Smooth muscle cell (in vitro differentiated cells): ENCODE measurements around the gene OBSCN. TPM values are rescaled to one million over a fixed set of nuclear protein-coding genes. Genes with fewer than 3 reads are reported as not detected.
A peak's percentile ranks its signal among the peaks of the same experiment; 100 is the strongest.

ENCODE experiments used
- DNase-seq: peaks from one replicate; lab custom pipeline; 2025; ENCODE audit not compliant: unreplicated experiment; lab: John Stamatoyannopoulos, UW
- H2AFZ ChIP-seq: fragments of 200-600 bp; sonication (generic); 2 replicates; pipeline ENCODE4 v1.6.0; 2016; ENCODE audit warnings: antibody characterized with exemption, low read depth, mild to moderate bottlenecking
- H3F3A ChIP-seq: fragments of 200-600 bp; sonication (generic); 2 replicates; pipeline ENCODE4 v1.6.0; 2017; ENCODE audit warnings: antibody characterized with exemption, low read depth
- H3K27ac ChIP-seq: fragments of 200-600 bp; sonication (generic); 2 replicates; pipeline ENCODE4 v1.5.1; 2016; ENCODE audit warnings: low read depth, mild to moderate bottlenecking
- H3K27me3 ChIP-seq: fragments of 200-600 bp; sonication (generic); 2 replicates; pipeline ENCODE4 v1.6.1; 2016; ENCODE audit warnings: low read depth, mild to moderate bottlenecking
- H3K36me3 ChIP-seq: fragments of 200-600 bp; sonication (generic); 2 replicates; pipeline ENCODE4 v1.5.1; 2016; ENCODE audit warnings: low read depth
- H3K4me1 ChIP-seq: fragments of 200-600 bp; sonication (generic); 2 replicates; pipeline ENCODE4 v1.5.1; 2016; ENCODE audit warnings: low read depth
- H3K4me2 ChIP-seq: fragments of 200-600 bp; sonication (generic); 2 replicates; pipeline ENCODE4 v1.6.0; 2016; ENCODE audit warnings: mild to moderate bottlenecking
- H3K4me3 ChIP-seq: fragments of 200-600 bp; sonication (generic); 2 replicates; pipeline ENCODE4 v1.5.1; 2016; ENCODE audit warnings: mild to moderate bottlenecking
- H3K79me2 ChIP-seq: fragments of 200-600 bp; sonication (generic); 2 replicates; pipeline ENCODE4 v1.6.0; 2016; ENCODE audit warnings: low read depth, mild to moderate bottlenecking
- H3K9ac ChIP-seq: fragments of 200-600 bp; sonication (generic); 2 replicates; pipeline ENCODE4 v1.6.0; 2016; ENCODE audit warnings: low read depth
- H3K9me3 ChIP-seq: fragments of 200-600 bp; sonication (generic); replicated peaks from 2 replicates; pipeline ENCODE4 v1.5.1; 2016; ENCODE audit warnings: low read depth
- H4K20me1 ChIP-seq: fragments of 200-600 bp; sonication (generic); 2 replicates; pipeline ENCODE4 v1.6.0; 2016; ENCODE audit warnings: low read depth
- CTCF ChIP-seq: fragments of 200-600 bp; sonication (generic); IDR thresholded peaks from 2 replicates; pipeline ENCODE4 v1.5.1; 2017; ENCODE audit warnings: borderline replicate concordance, mild to moderate bottlenecking, antibody characterized with exemption; ENCODE audit not compliant: insufficient read depth, poor library complexity, severe bottlenecking
- WGBS: methylation state at CpG from one replicate; pipeline ENCODE4 v1.1.7; 2016; ENCODE audit warnings: low lambda C conversion rate; 5-methylcytosine and 5-hydroxymethylcytosine counted together
- polyA plus RNA-seq: library from polyadenylated mRNA; unstranded; fragments of >200 nt; fragmentation: Nextera tagmentation; extraction: Ambion mirVana; gene quantifications from 2 replicates; pipeline ENCODE4 v1.2.1, GENCODE V29; 2016
- total RNA-seq: library from RNA; depleted of rRNA; stranded (reverse); fragments of >200 nt; gene quantifications from 2 replicates; pipeline ENCODE4 v1.2.3, GENCODE V29; 2014

The OBSCN gene
- total and polyA plus RNA-seq, 2 experiments from 2014 or later, result 3.8 to 10.6 TPM

- no peaks in the 10 kb centered on the region for H3K4me1 ChIP-seq
- no peaks in the 10 kb centered on the region for H3K79me2 ChIP-seq
- no peak overlapping the region for H3K27ac ChIP-seq
- no peak overlapping the region for H3K4me3 ChIP-seq
- no peaks in the 10 kb centered on the region for H3K27me3 ChIP-seq
- WGBS, result 99% methylated on average over 9 of the region's 13 CpGs
- H2AFZ ChIP-seq, result no peak overlapping the region
- no peak overlapping the region for H3K9ac ChIP-seq
- TF ChIP-seq CTCF, result no peak
- no peaks in the 10 kb centered on the region for H3K36me3 ChIP-seq
- DNase-seq, result no peak
- H4K20me1 ChIP-seq, result peaks cover 8% of the 10 kb centered on the region
- no peak overlapping the region for H3K4me2 ChIP-seq
- no peaks in the 10 kb centered on the region for H3F3A ChIP-seq
- no peaks in the 10 kb centered on the region for H3K9me3 ChIP-seq
These were observed 7.8 kb downstream of the OBSCN start for GRCh38 chr1:228215663-228216116.

GRCh38 chr1:228216371-228217320 is 8.8 kb downstream of the OBSCN start:
- no peak for TF ChIP-seq CTCF
- 97% methylated on average over 53 of the region's 53 CpGs for WGBS
- H3K4me2 ChIP-seq, result no peak overlapping the region

GRCh38 chr1:228217551-228218344 is 9.9 kb downstream of the OBSCN start:
- Histone ChIP-seq H4K20me1 (peaks cover 8% of the 10 kb centered on the region), H3K4me2 (no peak overlapping the region), H2AFZ (no peak overlapping the region), H3K36me3 (no peaks in the 10 kb centered on the region), H3K27ac (no peak overlapping the region), H3K9ac (no peak overlapping the region), H3K79me2 (no peaks in the 10 kb centered on the region), H3F3A (no peaks in the 10 kb centered on the region), H3K4me1 (no peaks in the 10 kb centered on the region), H3K4me3 (no peak overlapping the region), H3K9me3 (no peaks in the 10 kb centered on the region), H3K27me3 (no peaks in the 10 kb centered on the region)
- peak; percentile 25 for TF ChIP-seq CTCF
- no peak for DNase-seq
- 74% methylated on average over 14 of the region's 14 CpGs for WGBS

More at GRCh38 chr1:228216371-228217320, 8.8 kb downstream of the OBSCN start:
- Histone ChIP-seq H4K20me1 (peaks cover 8% of the 10 kb centered on the region), H3K27me3 (no peaks in the 10 kb centered on the region), H3K36me3 (no peaks in the 10 kb centered on the region), H3K27ac (no peak overlapping the region), H3K9me3 (no peaks in the 10 kb centered on the region), H3F3A (no peaks in the 10 kb centered on the region), H3K4me3 (no peak overlapping the region), H3K9ac (no peak overlapping the region), H3K79me2 (no peaks in the 10 kb centered on the region), H3K4me1 (no peaks in the 10 kb centered on the region), H2AFZ (no peak overlapping the region)
- no peak for DNase-seq
